ENCODE data around the gene RAD51B. TPM values are rescaled to one million over a fixed set of nuclear protein-coding genes. Genes with fewer than 3 reads are reported as not detected.
"Not testable (repeated sequence)": the region's sequence is repeated elsewhere in the genome, so short reads cannot be mapped to it uniquely, and the experiment has no call there.

The RAD51B gene
- total RNA-seq, 1 donor from 2014 or later, result 3.3 TPM

DNA sequence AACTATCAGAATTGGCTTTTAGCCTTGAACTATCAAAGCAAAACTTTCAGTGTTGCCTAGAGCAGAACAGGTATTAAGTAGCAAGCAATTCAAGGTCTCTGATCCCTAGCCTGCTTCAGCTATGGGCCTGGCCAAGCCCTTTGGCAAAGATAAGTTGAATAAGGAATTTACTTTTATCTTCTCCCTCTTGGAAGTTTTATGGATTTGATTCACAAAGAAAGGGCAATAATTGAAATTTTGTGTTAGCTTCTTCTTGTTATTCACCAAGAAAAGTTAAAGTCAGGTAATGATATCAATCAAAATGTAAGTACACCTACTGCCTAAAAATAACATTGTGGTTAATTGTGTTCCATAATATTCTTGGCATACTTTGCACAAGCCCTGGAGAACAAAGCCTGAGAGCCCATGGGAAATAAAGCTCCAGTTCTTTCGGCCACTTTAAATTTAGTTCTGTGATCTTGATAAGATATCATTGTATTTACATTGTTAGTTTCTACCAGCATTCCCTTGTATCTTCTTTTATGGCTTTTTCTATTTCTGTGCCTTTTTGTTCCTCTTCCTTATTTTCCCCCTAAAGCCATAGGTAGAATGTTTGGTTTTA is 158.0 kb downstream of the RAD51B start:
- ATAC-seq, result no peak
- no peak for DNase-seq (ENCODE audit: low spot score)

DNA sequence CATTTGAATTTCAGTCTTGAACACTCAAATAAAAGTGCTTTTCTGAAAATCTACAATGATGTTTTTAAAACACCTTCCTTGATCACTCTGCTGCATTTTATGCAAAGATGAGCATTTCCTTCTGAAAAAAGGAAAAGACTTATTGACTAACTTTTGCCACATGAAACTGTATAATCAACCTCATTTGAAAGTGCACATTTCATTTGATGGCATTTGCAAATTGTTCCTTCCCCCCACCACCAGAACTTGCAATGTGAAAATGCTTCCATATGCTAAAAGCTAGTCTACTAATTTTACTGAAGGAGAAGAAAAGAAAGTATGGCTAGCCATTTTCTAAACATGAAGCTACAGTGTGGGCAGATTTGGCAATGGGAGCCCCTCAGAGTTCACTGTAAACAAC is 159.2 kb downstream of the RAD51B start:
- DNase-seq (ENCODE audit: low spot score) (no peak), ATAC-seq (no peak)

DNA sequence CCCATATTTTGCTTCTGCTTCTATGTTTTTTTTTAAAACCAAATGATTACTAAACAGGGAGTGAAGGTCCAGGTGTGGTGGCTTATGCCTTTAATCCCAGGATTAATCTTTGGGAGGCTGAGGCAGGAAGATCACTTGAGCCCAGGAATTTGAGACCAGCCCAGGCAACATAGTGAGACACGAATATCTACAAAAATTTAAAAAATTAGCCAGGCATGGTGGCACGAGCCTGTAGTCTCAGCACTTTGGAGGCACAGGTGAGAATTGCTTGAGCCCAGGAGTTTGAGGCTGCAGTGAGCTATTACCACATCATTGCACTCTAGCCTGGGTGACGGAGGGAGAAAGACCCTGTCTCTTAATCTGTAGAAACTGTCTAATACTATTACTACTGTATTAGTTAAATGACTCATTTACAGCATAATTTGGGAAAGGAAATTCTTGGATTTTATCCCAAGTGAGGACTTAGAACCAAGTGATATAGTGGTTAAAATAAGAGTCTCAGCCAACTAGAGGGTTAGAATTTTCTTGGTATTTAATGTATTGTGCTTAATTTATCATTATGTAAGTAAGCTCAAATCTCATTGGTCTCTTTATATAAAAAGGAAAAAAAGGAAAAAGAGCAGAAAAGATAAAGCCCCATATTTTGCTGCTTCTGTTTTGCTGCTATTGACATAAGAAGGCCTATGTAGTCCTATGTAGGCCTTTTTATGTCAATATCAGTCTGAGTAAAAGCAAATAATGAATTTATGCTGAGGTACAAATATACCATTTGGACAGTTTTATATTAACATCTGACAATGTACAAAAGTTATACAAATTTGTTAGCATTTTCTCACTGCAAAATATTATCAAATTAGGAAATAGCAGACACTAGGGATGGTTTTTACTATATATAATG is 163.4 kb downstream of the RAD51B start:
- DNase-seq (ENCODE audit: low spot score) (no peak), ATAC-seq (no peak)

GRCh38 chr14:67984274-67984673 is 164.7 kb downstream of the RAD51B start:
- DNase-seq (ENCODE audit: low spot score) (no peak), ATAC-seq (no peak)

DNA sequence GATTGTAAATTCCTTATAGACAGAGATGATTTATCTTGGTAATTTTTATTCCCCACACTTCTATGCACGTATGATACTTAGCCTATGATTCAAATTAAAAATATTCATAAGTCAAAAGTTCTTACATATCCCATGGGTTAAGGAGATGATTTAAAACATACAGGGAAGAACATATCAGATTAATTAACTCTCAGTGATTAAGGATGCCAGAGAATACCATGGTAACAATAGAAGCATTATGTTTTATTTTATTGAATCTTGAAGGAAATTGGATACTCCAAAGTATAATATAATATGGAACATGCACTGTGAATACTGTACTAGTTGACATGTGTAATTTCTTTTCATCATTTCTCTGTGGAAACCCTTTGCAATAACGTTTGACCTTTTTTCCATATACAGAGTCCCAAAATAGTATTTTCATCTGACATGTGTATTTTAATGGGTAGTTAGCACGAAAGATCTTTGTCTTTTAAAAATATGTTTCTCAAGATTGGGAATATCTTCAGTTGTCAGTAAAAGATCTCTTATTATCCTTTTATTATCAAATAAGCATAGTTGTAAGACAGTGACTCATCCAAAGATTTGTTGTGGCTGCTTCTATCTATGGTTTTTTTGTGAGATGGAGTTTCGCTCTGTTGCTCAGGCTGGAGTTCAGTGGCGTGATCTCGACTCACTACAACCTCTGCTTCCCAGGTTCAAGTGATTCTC is 166.7 kb downstream of the RAD51B start:
- DNase-seq (ENCODE audit: low spot score), result no peak
- no peak for ATAC-seq

- DNase-seq (ENCODE audit: low spot score) (no peak), ATAC-seq (no peak)
Measured at GRCh38 chr14:67987606-67988005, 168.0 kb downstream of the RAD51B start.

GRCh38 chr14:67988210-67988609 is 168.6 kb downstream of the RAD51B start:
- not testable (repeated sequence) for ATAC-seq; DNase-seq (ENCODE audit: low spot score)

- ATAC-seq (no peak), DNase-seq (ENCODE audit: low spot score) (no peak)
Measured at GRCh38 chr14:67990576-67990975, 171.0 kb downstream of the RAD51B start.

DNA sequence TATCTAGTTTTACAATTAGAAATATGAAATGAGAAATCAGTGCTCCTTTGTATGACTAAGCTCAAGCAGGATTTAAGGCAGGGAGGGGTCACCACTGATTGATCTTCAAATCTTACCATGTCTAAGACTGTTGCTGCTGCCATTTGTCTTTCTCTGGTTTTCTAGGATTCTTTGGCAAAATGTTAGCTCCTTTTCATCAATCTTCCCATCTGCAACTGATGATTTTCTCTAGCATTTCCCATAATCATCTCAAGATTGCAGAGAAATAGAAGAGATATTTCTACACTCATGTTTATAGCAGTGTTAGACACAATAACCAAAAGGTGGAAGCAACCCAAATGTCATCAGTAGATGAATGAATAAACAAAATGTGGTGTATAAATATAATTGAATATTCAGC is 175.0 kb downstream of the RAD51B start:
- no peak for DNase-seq (ENCODE audit: low spot score)
- no peak for ATAC-seq

- ATAC-seq, result no peak
- no peak for DNase-seq (ENCODE audit: low spot score)
Measured at GRCh38 chr14:67996235-67996634, 176.7 kb downstream of the RAD51B start.

GRCh38 chr14:67998834-67999233 is 179.3 kb downstream of the RAD51B start:
- no peak for DNase-seq (ENCODE audit: low spot score)
- ATAC-seq, result peak; percentile 17

DNA sequence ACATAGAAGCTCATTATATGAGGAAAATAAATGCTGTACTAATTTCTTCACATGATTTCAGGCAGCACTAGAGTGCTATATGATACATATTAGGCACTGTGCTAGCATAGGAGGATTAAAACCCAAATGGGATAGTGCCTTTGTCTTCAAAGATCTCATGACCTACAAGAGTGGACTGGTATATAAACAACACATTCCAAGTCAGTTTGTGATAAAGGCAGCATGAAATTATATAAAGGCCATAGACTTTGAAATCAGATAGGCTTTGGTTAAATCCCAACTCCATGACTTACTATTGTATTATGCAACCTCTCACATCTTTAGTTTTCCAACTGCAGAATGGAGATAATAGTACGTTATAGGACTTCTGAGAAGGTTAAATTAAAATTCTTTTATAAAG is 179.7 kb downstream of the RAD51B start:
- no peak for DNase-seq (ENCODE audit: low spot score)
- ATAC-seq, result no peak

- no peak for ATAC-seq
- no peak for DNase-seq (ENCODE audit: low spot score)
Measured at GRCh38 chr14:67999705-68000384, 180.3 kb downstream of the RAD51B start.

DNA sequence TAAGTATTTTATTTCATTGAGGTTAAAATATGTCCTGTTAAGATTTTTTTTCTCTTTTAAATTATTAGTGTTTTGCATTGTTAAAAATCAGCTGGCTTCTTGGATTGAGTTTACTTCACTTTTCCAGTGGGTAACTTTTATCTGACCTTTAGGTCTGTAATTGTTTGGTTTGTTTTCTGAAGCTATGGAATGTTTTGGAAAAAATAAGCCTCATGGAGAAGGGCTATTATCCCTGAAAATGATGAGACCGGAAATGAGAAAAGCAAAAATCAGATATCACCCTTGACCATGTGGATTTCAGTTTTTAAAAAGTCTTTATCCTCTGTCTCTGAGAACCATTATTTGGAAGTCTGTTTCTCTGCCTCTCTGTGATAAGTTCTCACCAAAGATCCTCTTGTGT is 180.9 kb downstream of the RAD51B start:
- ATAC-seq (no peak), DNase-seq (ENCODE audit: low spot score) (no peak)

GRCh38 chr14:68008491-68008890 is 188.9 kb downstream of the RAD51B start:
- no peak for ATAC-seq

DNA sequence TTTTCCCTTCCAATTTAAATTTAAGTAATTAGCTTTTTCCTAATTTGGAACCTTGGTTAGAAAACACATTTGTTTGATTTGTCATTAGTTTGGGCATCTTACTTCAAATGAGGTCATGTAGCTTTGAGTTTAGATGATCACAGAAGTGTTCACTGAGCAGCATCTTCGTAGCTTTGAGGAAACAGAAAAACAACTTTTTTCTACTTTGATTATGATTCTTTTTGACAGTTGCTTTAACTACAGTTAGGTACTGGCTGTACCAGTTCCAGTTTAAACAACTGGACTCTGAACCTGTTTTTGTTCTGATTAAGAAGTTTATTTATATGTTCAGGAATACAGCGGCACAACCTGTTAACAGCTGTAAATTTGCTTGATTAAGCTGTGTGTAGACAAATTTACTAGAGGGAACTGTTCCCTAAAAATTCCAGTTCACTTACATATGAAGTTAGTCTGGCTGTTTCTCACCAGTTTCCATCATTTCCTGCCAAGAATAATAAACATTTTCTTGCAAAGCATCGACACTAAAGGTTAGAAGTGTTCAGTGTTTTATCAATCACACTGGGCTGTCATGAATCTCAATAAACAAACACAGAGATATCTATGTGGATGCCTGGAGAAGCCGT is 191.9 kb downstream of the RAD51B start:
- peak; percentile 59 for ATAC-seq
- no peak for DNase-seq (ENCODE audit: low spot score)

More at GRCh38 chr14:68008491-68008890, 188.9 kb downstream of the RAD51B start:
- no peak for DNase-seq (ENCODE audit: low spot score)

GRCh38 chr14:68012871-68013270 is 193.3 kb downstream of the RAD51B start:
- ATAC-seq (no peak), DNase-seq (ENCODE audit: low spot score) (no peak)

GRCh38 chr14:68013326-68013725 is 193.7 kb downstream of the RAD51B start:
- DNase-seq (ENCODE audit: low spot score), result no peak
- no peak for ATAC-seq

DNA sequence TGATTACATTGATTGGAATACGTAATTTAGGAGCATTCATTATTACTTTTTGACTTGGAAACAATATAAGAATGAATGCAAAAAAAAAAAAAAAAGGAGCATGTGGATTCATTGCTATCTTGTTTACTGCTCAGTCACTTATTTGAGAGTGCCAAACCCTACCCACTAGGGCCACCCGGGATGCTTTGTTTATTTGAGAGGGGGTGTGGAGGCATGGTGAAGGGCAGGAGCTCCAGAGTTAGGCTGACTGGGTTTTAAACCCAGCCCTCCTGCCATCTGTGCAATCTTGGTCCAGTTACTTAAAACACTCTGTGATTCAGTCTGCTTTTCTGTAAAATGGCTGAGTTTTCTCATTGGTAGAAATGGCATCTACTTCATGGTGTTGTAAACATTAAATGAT is 195.2 kb downstream of the RAD51B start:
- ATAC-seq, result no peak
- DNase-seq (ENCODE audit: low spot score), result no peak

DNA sequence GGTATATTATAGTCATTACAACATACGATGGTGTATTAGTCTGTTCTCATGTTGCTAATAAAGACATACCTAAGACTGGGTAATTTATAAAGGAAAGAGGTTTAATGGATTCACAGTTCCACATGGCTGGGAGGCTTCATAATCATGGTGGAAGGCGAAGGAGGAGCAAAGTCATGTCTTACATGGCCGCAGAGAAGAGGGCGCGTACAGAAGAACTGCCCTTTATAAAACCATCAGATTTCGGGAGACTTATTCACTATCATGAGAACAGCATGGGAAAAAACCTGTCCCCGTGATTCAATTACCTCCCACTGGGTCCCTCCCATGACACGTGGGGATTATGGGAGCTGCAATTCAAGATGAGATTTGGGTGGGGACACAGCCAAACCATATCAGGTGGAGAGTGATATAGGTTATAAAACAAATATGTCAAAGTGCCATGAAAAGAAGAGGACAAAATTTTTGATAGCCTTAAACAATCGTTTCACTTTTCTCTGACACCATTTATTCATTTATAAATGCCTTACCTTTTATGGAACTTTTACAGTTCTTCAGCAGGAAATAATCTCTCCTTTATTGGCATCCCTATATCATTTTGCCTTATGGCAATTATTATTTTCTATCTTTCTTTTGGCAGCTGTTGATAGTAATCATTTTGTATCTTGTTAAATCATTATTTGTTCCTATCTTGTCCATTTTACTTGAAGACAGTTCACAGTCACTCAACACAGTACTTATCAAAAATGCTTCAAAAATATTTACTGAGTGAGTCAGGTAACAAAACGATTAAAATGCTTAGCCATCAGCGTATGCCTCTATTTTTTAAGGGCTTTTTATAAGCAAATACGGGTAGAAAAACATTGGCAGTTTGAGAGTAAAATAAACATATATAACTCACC is 196.0 kb downstream of the RAD51B start:
- no peak for DNase-seq (ENCODE audit: low spot score)
- no peak for ATAC-seq

Data from left lobe of liver (tissue), 2 donors.